ENCODE data around the gene PTPRB.
A peak's percentile ranks its signal among the peaks of the same experiment; 100 is the strongest.

PTPRB gene

GRCh38 chr12:70549340-70550179 lies 87.7 kb downstream of the PTPRB start:
- DNase-seq (ENCODE audit: extremely low read depth, low read depth) = no peak
- no peak for TF ChIP-seq CTCF (IDR thresholded peaks at IDR 0.05; ENCODE audit: low read depth, low read length, missing control alignments)
- no peak overlapping the region for H3K4me3 ChIP-seq (replicated peaks; ENCODE audit: low read depth, low read length)

GRCh38 chr12:70543444-70543843 lies 93.8 kb downstream of the PTPRB start:
- TF ChIP-seq CTCF (IDR thresholded peaks at IDR 0.05; ENCODE audit: low read depth, low read length, missing control alignments) = no peak
- H3K4me3 ChIP-seq (replicated peaks; ENCODE audit: low read depth, low read length) = no peak overlapping the region
- peak; percentile 79 for DNase-seq (ENCODE audit: extremely low read depth, low read depth)

- DNase-seq (ENCODE audit: extremely low read depth, low read depth) = no peak
- H3K4me3 ChIP-seq (replicated peaks; ENCODE audit: low read depth, low read length) = no peak overlapping the region
- TF ChIP-seq CTCF (IDR thresholded peaks at IDR 0.05; ENCODE audit: low read depth, low read length, missing control alignments) = no peak
Measured at GRCh38 chr12:70540996-70541395, 96.2 kb downstream of the PTPRB start.

GRCh38 chr12:70536650-70537049 lies 100.6 kb downstream of the PTPRB start:
- DNase-seq (ENCODE audit: extremely low read depth, low read depth) = no peak
- no peak overlapping the region for H3K4me3 ChIP-seq (replicated peaks; ENCODE audit: low read depth, low read length)
- no peak for TF ChIP-seq CTCF (IDR thresholded peaks at IDR 0.05; ENCODE audit: low read depth, low read length, missing control alignments)

- no peak overlapping the region for H3K4me3 ChIP-seq (replicated peaks; ENCODE audit: low read depth, low read length)
- DNase-seq (ENCODE audit: extremely low read depth, low read depth) = no peak
- TF ChIP-seq CTCF (IDR thresholded peaks at IDR 0.05; ENCODE audit: low read depth, low read length, missing control alignments) = no peak
Measured at GRCh38 chr12:70535896-70536374, 101.3 kb downstream of the PTPRB start.

GRCh38 chr12:70534466-70534865 lies 102.8 kb downstream of the PTPRB start:
- no peak overlapping the region for H3K4me3 ChIP-seq (replicated peaks; ENCODE audit: low read depth, low read length)
- TF ChIP-seq CTCF (IDR thresholded peaks at IDR 0.05; ENCODE audit: low read depth, low read length, missing control alignments) = no peak
- no peak for DNase-seq (ENCODE audit: extremely low read depth, low read depth)
